Measurements from ENCODE around the gene MAN2A2.
"Not testable (repeated sequence)": the region's sequence is repeated elsewhere in the genome, so short reads cannot be mapped to it uniquely, and the experiment has no call there.

Gene MAN2A2

GRCh38 chr15:90871139-90871715, 31.9 kb upstream of the MAN2A2 start:
- in situ Hi-C loops (cut with HindIII; ENCODE audit: low sequenced_read_pairs): no loop called here

- in situ Hi-C loops (cut with HindIII; ENCODE audit: low sequenced_read_pairs): no loop called here
These were observed 31.2 kb upstream of the MAN2A2 start for GRCh38 chr15:90871716-90872485.

GRCh38 chr15:90872486-90873184, 30.5 kb upstream of the MAN2A2 start:
- in situ Hi-C loops (cut with HindIII; ENCODE audit: low sequenced_read_pairs): no loop called here

- in situ Hi-C loops (cut with HindIII; ENCODE audit: low sequenced_read_pairs): no loop called here
These were observed 29.6 kb upstream of the MAN2A2 start for GRCh38 chr15:90873488-90873997.

- in situ Hi-C loops (cut with HindIII; ENCODE audit: low sequenced_read_pairs): no loop called here
These were observed 29.0 kb upstream of the MAN2A2 start for GRCh38 chr15:90873998-90874605.

GRCh38 chr15:90874986-90875385, 28.1 kb upstream of the MAN2A2 start:
- in situ Hi-C loops (cut with HindIII; ENCODE audit: low sequenced_read_pairs): not testable (repeated sequence)

GRCh38 chr15:90875549-90875981, 27.5 kb upstream of the MAN2A2 start:
- in situ Hi-C loops (cut with HindIII; ENCODE audit: low sequenced_read_pairs): no loop called here

- in situ Hi-C loops (cut with HindIII; ENCODE audit: low sequenced_read_pairs): no loop called here
These were observed 27.1 kb upstream of the MAN2A2 start for GRCh38 chr15:90876046-90876445.

- in situ Hi-C loops (cut with HindIII; ENCODE audit: low sequenced_read_pairs): no loop called here
These were observed 26.5 kb upstream of the MAN2A2 start for GRCh38 chr15:90876512-90877170.

- in situ Hi-C loops (cut with HindIII; ENCODE audit: low sequenced_read_pairs): no loop called here
These were observed 25.8 kb upstream of the MAN2A2 start for GRCh38 chr15:90877315-90877714.

- in situ Hi-C loops (cut with HindIII; ENCODE audit: low sequenced_read_pairs): no loop called here
These were observed 25.1 kb upstream of the MAN2A2 start for GRCh38 chr15:90877996-90878395.

GRCh38 chr15:90878660-90879059, 24.4 kb upstream of the MAN2A2 start:
- in situ Hi-C loops (cut with HindIII; ENCODE audit: low sequenced_read_pairs): no loop called here

- in situ Hi-C loops (cut with HindIII; ENCODE audit: low sequenced_read_pairs): no loop called here
These were observed 23.3 kb upstream of the MAN2A2 start for GRCh38 chr15:90879730-90880366.

GRCh38 chr15:90880381-90881145, 22.5 kb upstream of the MAN2A2 start:
- in situ Hi-C loops (cut with HindIII; ENCODE audit: low sequenced_read_pairs): no loop called here

GRCh38 chr15:90881181-90881977, 21.7 kb upstream of the MAN2A2 start:
- in situ Hi-C loops (cut with HindIII; ENCODE audit: low sequenced_read_pairs): no loop called here

- in situ Hi-C loops (cut with HindIII; ENCODE audit: low sequenced_read_pairs): no loop called here
These were observed 21.0 kb upstream of the MAN2A2 start for GRCh38 chr15:90881978-90882721.

- in situ Hi-C loops (cut with HindIII; ENCODE audit: low sequenced_read_pairs): no loop called here
These were observed 20.1 kb upstream of the MAN2A2 start for GRCh38 chr15:90882781-90883525.
